ENCODE measurements around the gene DNAAF1. TPM values are rescaled to one million over a fixed set of nuclear protein-coding genes. Genes with fewer than 3 reads are reported as not detected.
A peak's percentile ranks its signal among the peaks of the same experiment; 100 is the strongest.
"Not testable (repeated sequence)": the region's sequence is repeated elsewhere in the genome, so short reads cannot be mapped to it uniquely, and the experiment has no call there.

The DNAAF1 gene
- total RNA-seq, 1 donor from 2014 or later: not detected

- no peak for TF ChIP-seq CTCF (conservative IDR thresholded peaks at IDR 0.05; ENCODE audit: low read depth, low read length)
- H3K4me3 ChIP-seq (ENCODE audit: low read depth, low read length): no peak overlapping the region
- no peak for DNase-seq (ENCODE audit: low read depth)
Measured at GRCh38 chr16:84198401-84198800, 53.3 kb downstream of the DNAAF1 start.

- TF ChIP-seq CTCF (conservative IDR thresholded peaks at IDR 0.05; ENCODE audit: low read depth, low read length): no peak
- no peak overlapping the region for H3K4me3 ChIP-seq (ENCODE audit: low read depth, low read length)
- DNase-seq (ENCODE audit: low read depth): no peak
Measured at GRCh38 chr16:84199097-84199496, 54.0 kb downstream of the DNAAF1 start.

- DNase-seq (ENCODE audit: low read depth): no peak
- TF ChIP-seq CTCF (conservative IDR thresholded peaks at IDR 0.05; ENCODE audit: low read depth, low read length): no peak
- H3K4me3 ChIP-seq (ENCODE audit: low read depth, low read length): no peak overlapping the region
Measured at GRCh38 chr16:84199861-84200260, 54.8 kb downstream of the DNAAF1 start.

- not testable (repeated sequence) for DNase-seq (ENCODE audit: low read depth); H3K4me3 ChIP-seq (ENCODE audit: low read depth, low read length)
Measured at GRCh38 chr16:84204551-84204950, 59.4 kb downstream of the DNAAF1 start.

- not testable (repeated sequence) for H3K4me3 ChIP-seq (ENCODE audit: low read depth, low read length); DNase-seq (ENCODE audit: low read depth)
Measured at GRCh38 chr16:84205123-84205522, 60.0 kb downstream of the DNAAF1 start.

- no peak for TF ChIP-seq CTCF (conservative IDR thresholded peaks at IDR 0.05; ENCODE audit: low read depth, low read length)
- DNase-seq (ENCODE audit: low read depth): no peak
- no peak overlapping the region for H3K4me3 ChIP-seq (ENCODE audit: low read depth, low read length)
Measured at GRCh38 chr16:84205976-84206691, 61.0 kb downstream of the DNAAF1 start.

- H3K4me3 ChIP-seq (ENCODE audit: low read depth, low read length): no peak overlapping the region
- peak; percentile 27 for DNase-seq (ENCODE audit: low read depth)
- no peak for TF ChIP-seq CTCF (conservative IDR thresholded peaks at IDR 0.05; ENCODE audit: low read depth, low read length)
Measured at GRCh38 chr16:84207251-84207650, 62.1 kb downstream of the DNAAF1 start.

GRCh38 chr16:84207879-84208278, 62.8 kb downstream of the DNAAF1 start:
- no peak for TF ChIP-seq CTCF (conservative IDR thresholded peaks at IDR 0.05; ENCODE audit: low read depth, low read length)
- no peak overlapping the region for H3K4me3 ChIP-seq (ENCODE audit: low read depth, low read length)
- no peak for DNase-seq (ENCODE audit: low read depth)
